NCI-H1092 (cell line): ENCODE data around the gene ELF4.

Source experiments
- DNase-seq: peaks from one replicate; lab custom pipeline; 2025; lab: John Stamatoyannopoulos, UW

Gene ELF4

GRCh38 chrX:130047416-130047815, 62.9 kb downstream of the ELF4 start:
- DNase-seq = no peak

GRCh38 chrX:130039847-130040246, 70.5 kb downstream of the ELF4 start:
- no peak for DNase-seq

DNA sequence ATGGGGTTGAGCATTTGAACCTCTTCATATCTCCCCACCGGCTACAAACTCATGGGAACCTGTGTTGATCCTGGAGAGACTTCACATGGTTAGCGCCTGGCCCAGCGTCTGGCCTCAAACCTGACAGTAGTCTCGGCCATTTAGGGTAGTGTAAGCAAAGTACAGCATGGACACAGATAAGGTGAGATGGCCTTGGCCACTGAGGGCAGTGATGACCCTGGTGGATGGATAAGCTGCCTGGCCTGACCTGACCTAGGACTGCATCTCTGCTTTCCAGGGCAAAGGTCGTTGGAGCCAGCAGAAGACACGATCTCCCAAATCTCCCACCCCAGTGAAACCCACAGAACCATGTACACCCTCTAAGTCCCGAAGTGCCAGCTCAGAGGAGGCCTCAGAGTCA, 76.1 kb downstream of the ELF4 start:
- DNase-seq = no peak

DNA sequence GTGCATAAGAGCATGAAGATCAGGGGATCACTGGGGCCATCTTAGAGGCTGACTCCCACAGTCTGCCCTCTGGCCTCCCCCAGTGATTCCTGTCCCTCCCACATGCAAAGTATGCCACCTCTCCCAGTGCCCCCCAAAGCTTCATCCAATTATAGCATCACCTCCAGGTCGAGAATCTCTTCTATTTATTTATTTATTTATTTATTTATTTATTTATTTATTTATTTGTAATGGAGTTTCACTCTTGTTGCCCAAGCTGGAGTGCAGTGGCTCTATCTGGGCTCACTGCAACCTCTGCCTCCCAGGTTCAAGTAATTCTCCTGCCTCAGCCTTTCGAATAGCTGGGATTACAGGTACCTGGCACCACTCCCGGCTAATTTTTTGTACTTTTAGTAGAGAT, 77.7 kb downstream of the ELF4 start:
- DNase-seq = no peak

- no peak for DNase-seq
Observed at GRCh38 chrX:130030826-130031225, 79.5 kb downstream of the ELF4 start.

- DNase-seq = no peak
Observed at GRCh38 chrX:130028196-130028595, 82.1 kb downstream of the ELF4 start.

- no peak for DNase-seq
Observed at GRCh38 chrX:130027569-130027968, 82.7 kb downstream of the ELF4 start.

DNA sequence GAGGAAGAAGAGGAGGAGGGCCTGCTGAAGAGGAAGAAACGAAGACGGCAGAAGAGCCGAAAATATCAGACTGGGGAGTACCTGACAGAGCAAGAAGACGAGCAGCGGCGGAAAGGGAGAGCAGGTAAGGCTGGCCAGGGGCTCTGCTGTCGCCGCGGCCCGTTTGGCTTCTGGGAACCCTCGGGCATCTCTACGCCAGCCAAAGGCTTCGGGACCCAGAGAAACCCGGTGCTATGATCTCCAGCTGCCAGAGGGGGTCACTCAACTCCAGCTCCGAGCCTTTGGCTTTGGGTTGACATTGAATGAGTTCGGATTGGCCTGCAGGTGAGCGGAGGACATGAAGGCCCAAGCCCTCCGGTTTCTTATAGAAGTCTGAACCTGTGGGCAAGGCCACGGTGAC, 85.0 kb downstream of the ELF4 start:
- DNase-seq = no peak

- no peak for DNase-seq
Observed at GRCh38 chrX:130024127-130024526, 86.2 kb downstream of the ELF4 start.

- no peak for DNase-seq
Observed at GRCh38 chrX:130020661-130021324, 89.5 kb downstream of the ELF4 start.

- no peak for DNase-seq
Observed at GRCh38 chrX:130018143-130018542, 92.2 kb downstream of the ELF4 start.

DNA sequence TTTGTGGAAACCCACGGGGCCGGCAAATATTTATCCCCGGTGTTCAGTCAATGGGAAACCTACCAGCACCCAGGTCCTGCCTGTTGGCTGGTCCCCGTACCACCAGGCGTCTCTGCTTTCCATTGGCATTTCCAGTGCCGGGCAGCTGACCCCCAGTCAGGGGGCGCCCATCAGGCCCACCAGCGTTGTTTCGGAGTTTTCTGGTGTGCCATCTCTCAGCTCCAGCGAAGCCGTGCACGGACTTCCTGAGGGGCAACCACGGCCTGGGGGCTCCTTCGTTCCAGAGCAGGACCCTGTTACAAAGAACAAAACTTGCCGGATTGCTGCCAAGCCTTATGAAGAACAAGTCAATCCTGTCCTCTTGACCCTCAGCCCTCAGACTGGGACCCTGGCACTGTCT, 95.1 kb downstream of the ELF4 start:
- DNase-seq = no peak
